Measurements from ENCODE around the gene RINT1. TPM values are rescaled to one million over a fixed set of nuclear protein-coding genes. Genes with fewer than 3 reads are reported as not detected.

Gene RINT1
- total RNA-seq, 1 donor from 2014 or later, result 18.6 TPM

GRCh38 chr7:105583061-105583460 lies 51.1 kb downstream of the RINT1 start:
- H3K4me3 Mint-ChIP-seq (ENCODE audit: unreplicated experiment), result no peak overlapping the region
- H3K4me1 Mint-ChIP-seq (ENCODE audit: unreplicated experiment), result peaks cover 12% of the 10 kb centered on the region
- peaks cover 13% of the 10 kb centered on the region for H3K9me3 Mint-ChIP-seq (ENCODE audit: unreplicated experiment)
- H3K27me3 Mint-ChIP-seq (ENCODE audit: unreplicated experiment), result no peaks in the 10 kb centered on the region
- TF ChIP-seq CTCF (IDR thresholded peaks at IDR 0.05), result no peak
- no peak overlapping the region for H3K27ac Mint-ChIP-seq (ENCODE audit: unreplicated experiment)
- DNase-seq (ENCODE audit: extremely low spot score, unreplicated experiment), result no peak
- peaks cover 3% of the 10 kb centered on the region for H3K36me3 Mint-ChIP-seq (ENCODE audit: unreplicated experiment)

DNA sequence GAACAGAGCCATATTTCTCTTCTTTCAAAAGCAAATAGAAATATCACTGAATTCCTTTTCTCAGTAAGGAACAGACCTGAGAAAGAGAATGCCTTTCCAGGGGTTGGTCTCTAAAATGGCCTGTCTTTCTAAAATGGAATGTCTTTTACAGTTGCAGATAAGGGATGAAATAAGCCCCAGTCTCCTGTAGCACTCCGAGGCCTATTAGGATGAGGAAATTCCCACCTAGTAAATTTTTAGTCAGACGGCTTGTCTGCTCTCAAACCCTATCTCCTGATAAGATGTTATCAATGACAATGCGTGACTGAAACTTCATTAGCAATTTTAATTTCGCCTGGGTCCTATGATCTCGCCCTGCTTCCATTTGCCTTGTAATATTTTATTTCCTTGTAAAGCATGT lies 52.2 kb downstream of the RINT1 start:
- Mint-ChIP-seq H3K27me3 (ENCODE audit: unreplicated experiment) (no peaks in the 10 kb centered on the region), H3K27ac (ENCODE audit: unreplicated experiment) (no peak overlapping the region), H3K36me3 (ENCODE audit: unreplicated experiment) (peaks cover 3% of the 10 kb centered on the region), H3K9me3 (ENCODE audit: unreplicated experiment) (peaks cover 13% of the 10 kb centered on the region), H3K4me3 (ENCODE audit: unreplicated experiment) (no peak overlapping the region), H3K4me1 (ENCODE audit: unreplicated experiment) (peaks cover 22% of the 10 kb centered on the region)
- no peak for TF ChIP-seq CTCF (IDR thresholded peaks at IDR 0.05)
- no peak for DNase-seq (ENCODE audit: extremely low spot score, unreplicated experiment)

GRCh38 chr7:105585850-105586500 lies 54.0 kb downstream of the RINT1 start:
- TF ChIP-seq CTCF (IDR thresholded peaks at IDR 0.05), result no peak
- no peaks in the 10 kb centered on the region for H3K27me3 Mint-ChIP-seq (ENCODE audit: unreplicated experiment)
- H3K4me3 Mint-ChIP-seq (ENCODE audit: unreplicated experiment), result no peak overlapping the region
- DNase-seq (ENCODE audit: extremely low spot score, unreplicated experiment), result no peak
- H3K4me1 Mint-ChIP-seq (ENCODE audit: unreplicated experiment), result peaks cover 21% of the 10 kb centered on the region
- peaks cover 13% of the 10 kb centered on the region for H3K9me3 Mint-ChIP-seq (ENCODE audit: unreplicated experiment)
- peaks cover 3% of the 10 kb centered on the region for H3K36me3 Mint-ChIP-seq (ENCODE audit: unreplicated experiment)
- H3K27ac Mint-ChIP-seq (ENCODE audit: unreplicated experiment), result no peak overlapping the region

DNA sequence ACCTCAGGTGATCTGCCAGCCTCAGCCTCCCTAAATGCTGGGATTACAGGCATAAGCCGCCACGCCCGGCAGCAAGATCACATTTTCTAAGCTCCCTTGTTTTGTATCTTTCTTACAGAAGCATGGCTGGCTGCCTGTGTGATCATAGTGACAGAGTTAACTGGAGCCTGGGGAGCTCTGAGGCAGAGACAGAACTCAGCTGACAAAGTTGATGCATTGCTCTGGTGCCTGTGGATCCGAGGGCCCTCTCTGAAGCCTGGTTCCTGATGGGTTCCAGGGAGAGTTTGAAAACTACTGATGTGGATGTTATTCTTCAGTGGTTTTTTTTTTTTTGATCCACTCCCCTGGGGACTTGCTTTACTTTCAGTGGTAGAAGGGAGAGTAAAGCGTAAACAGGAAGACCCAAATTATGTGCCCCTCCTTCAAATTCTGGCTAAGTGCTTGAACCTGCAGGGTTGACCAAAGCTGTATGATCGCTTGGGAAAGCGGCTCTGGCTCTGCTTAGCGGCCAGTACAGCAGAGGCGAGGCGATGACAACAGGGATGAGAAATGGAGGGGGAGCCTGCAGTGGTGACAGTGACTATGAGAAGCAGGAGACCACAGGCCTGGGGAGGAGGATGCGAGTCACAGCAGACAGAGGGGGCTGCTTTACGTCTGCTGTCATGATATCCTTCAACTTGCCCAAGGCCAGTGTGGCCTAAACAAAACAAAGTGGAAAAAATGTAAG lies 56.1 kb downstream of the RINT1 start:
- H3K27me3 Mint-ChIP-seq (ENCODE audit: unreplicated experiment), result no peaks in the 10 kb centered on the region
- no peak for DNase-seq (ENCODE audit: extremely low spot score, unreplicated experiment)
- peaks cover 3% of the 10 kb centered on the region for H3K36me3 Mint-ChIP-seq (ENCODE audit: unreplicated experiment)
- H3K9me3 Mint-ChIP-seq (ENCODE audit: unreplicated experiment), result peaks cover 9% of the 10 kb centered on the region
- no peak overlapping the region for H3K4me3 Mint-ChIP-seq (ENCODE audit: unreplicated experiment)
- TF ChIP-seq CTCF (IDR thresholded peaks at IDR 0.05), result no peak
- peaks cover 16% of the 10 kb centered on the region for H3K4me1 Mint-ChIP-seq (ENCODE audit: unreplicated experiment)
- H3K27ac Mint-ChIP-seq (ENCODE audit: unreplicated experiment), result peak overlapping the region; percentile 47

DNA sequence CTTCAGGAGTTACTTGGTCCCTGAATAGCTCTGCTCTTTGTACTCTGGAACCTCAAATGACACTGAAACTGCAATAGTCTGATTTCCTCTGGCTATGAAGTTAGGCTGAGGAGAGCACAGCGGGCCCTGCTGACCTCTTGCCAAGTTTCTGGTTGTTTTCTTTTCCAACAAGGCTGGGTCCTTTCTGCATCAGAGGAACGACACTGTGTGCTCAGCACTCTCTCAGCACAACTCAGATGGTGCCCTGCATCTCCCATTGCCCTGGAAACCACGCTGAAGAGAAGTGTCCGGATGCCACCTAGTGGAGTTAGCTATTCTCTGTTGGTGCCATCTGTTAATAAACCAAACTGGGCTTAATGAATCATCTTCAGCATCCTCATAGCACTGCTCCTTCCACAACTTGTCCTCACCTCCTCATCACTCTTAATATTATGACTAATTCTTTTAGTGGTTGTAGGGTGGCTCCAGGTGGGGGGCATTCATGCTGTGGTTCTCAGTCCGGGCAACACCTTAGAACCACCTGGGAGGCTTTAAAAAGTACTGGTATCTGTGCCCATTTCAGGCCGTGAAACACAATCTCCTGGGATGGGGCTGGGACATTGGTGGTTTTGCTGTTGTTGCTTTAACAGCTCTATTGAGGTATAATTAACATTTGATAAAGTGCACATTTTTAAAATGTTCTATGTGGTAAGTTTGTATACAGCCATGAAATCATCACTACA lies 57.5 kb downstream of the RINT1 start:
- peak; percentile 85 for TF ChIP-seq CTCF (IDR thresholded peaks at IDR 0.05)
- Mint-ChIP-seq H3K4me1 (ENCODE audit: unreplicated experiment) (peaks cover 16% of the 10 kb centered on the region), H3K27ac (ENCODE audit: unreplicated experiment) (peak overlapping the region; percentile 53), H3K4me3 (ENCODE audit: unreplicated experiment) (no peak overlapping the region), H3K36me3 (ENCODE audit: unreplicated experiment) (no peaks in the 10 kb centered on the region), H3K9me3 (ENCODE audit: unreplicated experiment) (peaks cover 2% of the 10 kb centered on the region), H3K27me3 (ENCODE audit: unreplicated experiment) (peaks cover 5% of the 10 kb centered on the region)
- peak; percentile 89 for DNase-seq (ENCODE audit: extremely low spot score, unreplicated experiment)

All from osteocyte (in vitro differentiated cells).